Measurements from ENCODE around the gene ASPG. TPM values are rescaled to one million over a fixed set of nuclear protein-coding genes. Genes with fewer than 3 reads are reported as not detected.
A peak's percentile ranks its signal among the peaks of the same experiment; 100 is the strongest.

The ASPG gene
- total and polyA plus RNA-seq, 4 donors: 0.13 to 2.2 (median 0.92) TPM

GRCh38 chr14:104105071-104105821 is 19.7 kb downstream of the ASPG start:
- ATAC-seq (ENCODE audit: low FRiP score) (no peak), DNase-seq (peak; percentile 43 to 59)
- Histone ChIP-seq H3K36me3 (ENCODE audit: control insufficient read depth in 1 of 2, insufficient read depth in 2 of 2, low read length in 1 of 2) (no peaks in the 10 kb centered on the region), H3K4me1 (ENCODE audit: control insufficient read depth in 1 of 2, insufficient read depth in 2 of 2, low read length in 2 of 2) (no peaks in the 10 kb centered on the region), H3K9me3 (ENCODE audit: control insufficient read depth, low read length) (no peaks in the 10 kb centered on the region), H3K4me3 (ENCODE audit: low read length in 2 of 2) (no peak overlapping the region), H3K27me3 (ENCODE audit: control insufficient read depth in 1 of 2, insufficient read depth in 2 of 2, low read length in 1 of 2) (no peaks in the 10 kb centered on the region), H3K27ac (ENCODE audit: low read depth in 1 of 2, low read length in 2 of 2) (no peak overlapping the region)
- 89 to 90% methylated on average over 26 to 27 of the region's 27 CpGs for WGBS, 2 donors
- intact Hi-C loops (cut with DNase I): no loop called here

GRCh38 chr14:104105822-104106470 is 20.4 kb downstream of the ASPG start:
- H3K27me3 ChIP-seq (ENCODE audit: control insufficient read depth in 1 of 2, insufficient read depth in 2 of 2, low read length in 1 of 2): no peaks in the 10 kb centered on the region
- H3K4me1 ChIP-seq (ENCODE audit: control insufficient read depth in 1 of 2, insufficient read depth in 2 of 2, low read length in 2 of 2): no peaks in the 10 kb centered on the region
- no peaks in the 10 kb centered on the region for H3K36me3 ChIP-seq (ENCODE audit: control insufficient read depth in 1 of 2, insufficient read depth in 2 of 2, low read length in 1 of 2)
- H3K27ac ChIP-seq (ENCODE audit: low read depth in 1 of 2, low read length in 2 of 2): no peak overlapping the region
- intact Hi-C loops (cut with DNase I): no loop called here
- DNase-seq: peak in 1 of 2 donors; percentile 42
- no peak overlapping the region for H3K4me3 ChIP-seq (ENCODE audit: low read length in 2 of 2)
- H3K9me3 ChIP-seq (ENCODE audit: control insufficient read depth, low read length): no peaks in the 10 kb centered on the region
- ATAC-seq (ENCODE audit: low FRiP score): no peak
- WGBS, 2 donors: 84 to 89% methylated on average over 17 to 18 of the region's 18 CpGs

DNA sequence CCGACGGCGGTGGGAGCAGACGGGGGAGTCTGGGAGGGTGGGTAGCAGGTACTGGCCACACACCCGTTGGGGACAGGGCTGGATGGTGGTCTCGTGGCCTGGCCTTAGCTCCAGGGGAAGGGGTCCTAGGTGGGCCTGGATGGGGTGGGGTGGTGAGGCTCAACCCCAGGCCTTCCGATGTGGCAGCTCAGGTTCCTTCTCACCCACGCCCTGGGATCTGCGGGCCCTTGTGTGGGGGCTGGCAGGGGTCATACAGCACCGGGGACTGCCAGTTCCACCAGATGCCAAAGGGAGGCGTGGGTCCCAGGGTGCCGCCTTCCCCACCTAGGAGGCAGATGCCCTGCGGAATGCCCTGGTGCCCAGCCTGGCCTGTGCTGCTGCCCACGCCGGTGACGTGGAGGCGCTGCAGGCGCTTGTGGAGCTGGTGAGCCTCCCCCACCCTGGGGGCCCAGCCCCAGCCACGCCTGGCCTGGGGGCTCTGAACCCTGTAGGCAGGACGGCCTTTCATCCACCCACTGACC is 21.0 kb downstream of the ASPG start:
- WGBS, 2 donors: 93 to 96% methylated on average over 19 to 20 of the region's 20 CpGs
- DNase-seq: peak; percentile 39 to 70
- H3K27me3 ChIP-seq (ENCODE audit: control insufficient read depth in 1 of 2, insufficient read depth in 2 of 2, low read length in 1 of 2): no peaks in the 10 kb centered on the region
- intact Hi-C loops (cut with DNase I): no loop called here
- H3K4me3 ChIP-seq (ENCODE audit: low read length in 2 of 2): no peak overlapping the region
- no peaks in the 10 kb centered on the region for H3K36me3 ChIP-seq (ENCODE audit: control insufficient read depth in 1 of 2, insufficient read depth in 2 of 2, low read length in 1 of 2)
- no peak for ATAC-seq (ENCODE audit: low FRiP score)
- no peaks in the 10 kb centered on the region for H3K9me3 ChIP-seq (ENCODE audit: control insufficient read depth, low read length)
- H3K4me1 ChIP-seq (ENCODE audit: control insufficient read depth in 1 of 2, insufficient read depth in 2 of 2, low read length in 2 of 2): no peaks in the 10 kb centered on the region
- H3K27ac ChIP-seq (ENCODE audit: low read depth in 1 of 2, low read length in 2 of 2): no peak overlapping the region

DNA sequence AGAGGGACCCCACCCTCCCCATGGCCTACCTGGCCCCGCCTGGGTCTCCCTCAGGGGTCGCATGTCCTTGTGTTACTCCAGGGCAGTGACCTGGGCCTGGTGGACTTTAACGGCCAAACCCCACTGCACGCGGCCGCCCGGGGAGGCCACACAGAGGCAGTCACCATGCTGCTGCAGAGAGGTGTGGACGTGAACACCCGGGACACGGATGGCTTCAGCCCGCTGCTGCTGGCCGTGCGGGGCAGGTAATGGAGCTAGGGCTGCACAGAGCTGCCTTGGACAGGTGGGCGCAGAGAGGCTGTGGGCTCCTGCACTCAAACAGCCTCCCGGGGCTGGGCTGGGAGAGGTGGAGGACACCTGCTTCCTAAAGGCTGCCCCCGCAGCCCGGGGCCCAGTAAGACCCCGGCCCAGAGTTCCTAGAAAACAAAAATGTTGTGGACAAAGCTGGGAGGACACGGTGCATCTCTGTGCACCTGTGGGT is 21.6 kb downstream of the ASPG start:
- Histone ChIP-seq H3K4me1 (ENCODE audit: control insufficient read depth in 1 of 2, insufficient read depth in 2 of 2, low read length in 2 of 2) (no peaks in the 10 kb centered on the region), H3K27ac (ENCODE audit: low read depth in 1 of 2, low read length in 2 of 2) (no peak overlapping the region), H3K4me3 (ENCODE audit: low read length in 2 of 2) (no peak overlapping the region), H3K9me3 (ENCODE audit: control insufficient read depth, low read length) (no peaks in the 10 kb centered on the region), H3K27me3 (ENCODE audit: control insufficient read depth in 1 of 2, insufficient read depth in 2 of 2, low read length in 1 of 2) (no peaks in the 10 kb centered on the region), H3K36me3 (ENCODE audit: control insufficient read depth in 1 of 2, insufficient read depth in 2 of 2, low read length in 1 of 2) (no peaks in the 10 kb centered on the region)
- DNase-seq (peak in 1 of 2 donors; percentile 64), ATAC-seq (ENCODE audit: low FRiP score) (no peak)
- WGBS, 2 donors: 87 to 91% methylated on average over 19 of the region's 19 CpGs
- intact Hi-C loops (cut with DNase I): no loop called here

GRCh38 chr14:104107611-104108569 is 22.4 kb downstream of the ASPG start:
- no peaks in the 10 kb centered on the region for H3K9me3 ChIP-seq (ENCODE audit: control insufficient read depth, low read length)
- peak; percentile 37 to 72 for DNase-seq

DNA sequence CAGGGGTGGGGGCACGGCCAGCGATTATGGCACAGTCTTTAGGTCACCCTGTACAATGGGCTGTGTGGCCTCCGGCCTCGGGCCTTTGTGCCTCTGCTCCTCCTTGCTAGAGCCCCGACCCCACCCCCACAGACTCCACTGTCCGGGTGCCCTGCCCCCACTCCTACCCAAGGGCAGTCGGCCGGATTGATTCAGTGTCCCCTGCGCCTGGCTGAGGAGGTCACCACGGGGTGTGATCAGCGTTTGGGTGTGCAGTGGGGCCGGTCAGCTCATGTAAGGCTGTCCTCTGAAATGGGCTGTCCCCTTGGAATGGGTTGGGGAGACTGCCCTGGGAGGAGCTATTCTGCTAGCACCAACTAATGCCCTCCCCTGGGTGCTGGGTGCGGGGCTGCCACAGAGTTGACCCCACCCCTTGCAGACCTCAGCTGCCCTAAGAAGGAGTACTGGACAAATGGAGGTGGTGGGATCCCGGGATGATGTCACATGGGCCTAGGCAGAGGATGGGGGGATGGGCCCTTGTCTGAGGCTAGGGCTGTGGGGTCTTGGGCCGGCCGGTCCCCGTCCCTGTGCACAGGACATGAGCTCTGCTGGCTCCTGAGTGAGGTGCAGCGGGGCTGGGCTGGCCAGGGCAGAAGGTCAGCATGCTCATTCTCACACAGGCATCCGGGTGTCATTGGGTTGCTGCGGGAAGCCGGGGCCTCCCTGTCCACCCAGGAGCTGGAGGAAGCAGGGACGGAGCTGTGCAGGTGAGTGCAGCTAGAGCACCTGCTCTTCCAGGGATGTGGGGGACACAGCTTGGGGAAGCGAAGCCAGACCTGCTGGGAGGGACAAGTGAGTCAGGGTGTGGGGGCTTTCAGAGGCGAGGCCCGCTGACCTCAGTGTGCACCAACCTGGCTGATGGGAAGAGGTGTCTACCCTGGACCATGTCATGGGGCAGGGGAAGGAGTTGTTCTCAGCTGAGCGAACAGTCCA is 23.4 kb downstream of the ASPG start:
- Histone ChIP-seq H3K27ac (ENCODE audit: low read depth in 1 of 2, low read length in 2 of 2) (no peak overlapping the region), H3K36me3 (ENCODE audit: control insufficient read depth in 1 of 2, insufficient read depth in 2 of 2, low read length in 1 of 2) (no peaks in the 10 kb centered on the region), H3K27me3 (ENCODE audit: control insufficient read depth in 1 of 2, insufficient read depth in 2 of 2, low read length in 1 of 2) (no peaks in the 10 kb centered on the region), H3K4me1 (ENCODE audit: control insufficient read depth in 1 of 2, insufficient read depth in 2 of 2, low read length in 2 of 2) (no peaks in the 10 kb centered on the region), H3K4me3 (ENCODE audit: low read length in 2 of 2) (no peak overlapping the region), H3K9me3 (ENCODE audit: control insufficient read depth, low read length) (no peaks in the 10 kb centered on the region)
- ATAC-seq (ENCODE audit: low FRiP score) (no peak), DNase-seq (peak in 1 of 2 donors; percentile 71)
- intact Hi-C loops (cut with DNase I): no loop called here
- WGBS, 2 donors: 64 to 66% methylated on average over 26 of the region's 26 CpGs

More at GRCh38 chr14:104107611-104108569, 22.4 kb downstream of the ASPG start:
- WGBS, 2 donors: 79 to 82% methylated on average over 31 to 32 of the region's 32 CpGs
- H3K27ac ChIP-seq (ENCODE audit: low read depth in 1 of 2, low read length in 2 of 2): no peak overlapping the region
- no peak for ATAC-seq (ENCODE audit: low FRiP score)
- H3K27me3 ChIP-seq (ENCODE audit: control insufficient read depth in 1 of 2, insufficient read depth in 2 of 2, low read length in 1 of 2): no peaks in the 10 kb centered on the region
- no peaks in the 10 kb centered on the region for H3K4me1 ChIP-seq (ENCODE audit: control insufficient read depth in 1 of 2, insufficient read depth in 2 of 2, low read length in 2 of 2)
- no peak overlapping the region for H3K4me3 ChIP-seq (ENCODE audit: low read length in 2 of 2)
- intact Hi-C loops (cut with DNase I): no loop called here
- no peaks in the 10 kb centered on the region for H3K36me3 ChIP-seq (ENCODE audit: control insufficient read depth in 1 of 2, insufficient read depth in 2 of 2, low read length in 1 of 2)

DNA sequence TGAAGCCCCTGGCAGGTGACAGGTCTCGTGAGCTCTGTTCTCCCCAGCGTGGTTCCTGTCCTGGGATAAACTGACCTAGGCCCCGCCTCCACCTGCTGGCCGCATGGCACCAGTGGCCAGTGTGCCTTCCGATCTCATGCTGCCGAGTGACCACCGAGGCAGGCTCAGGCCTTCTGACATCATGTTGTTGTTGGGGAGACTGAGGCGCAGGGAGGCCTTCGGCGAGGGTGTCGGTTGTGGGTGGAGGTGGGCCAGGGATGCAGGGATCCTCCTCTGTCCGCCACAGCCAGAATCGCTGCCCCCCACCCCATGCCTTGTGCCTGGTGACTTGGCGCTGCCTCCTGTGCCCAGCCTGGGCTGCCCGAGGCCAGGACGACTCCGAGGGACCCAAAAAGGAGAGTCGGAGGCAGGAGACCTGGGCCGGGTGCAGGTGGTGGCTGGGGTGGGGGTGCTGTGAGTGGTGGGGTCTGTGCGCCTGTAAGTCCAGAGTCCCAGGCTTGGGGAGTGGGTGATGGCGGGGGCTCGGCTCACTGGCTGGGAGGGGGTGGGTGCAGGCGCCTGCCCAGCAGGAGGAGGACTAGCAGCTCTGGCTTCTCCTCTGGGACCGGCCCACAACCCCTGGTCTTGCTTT is 24.3 kb downstream of the ASPG start:
- no peaks in the 10 kb centered on the region for H3K4me1 ChIP-seq (ENCODE audit: control insufficient read depth in 1 of 2, insufficient read depth in 2 of 2, low read length in 2 of 2)
- no peaks in the 10 kb centered on the region for H3K27me3 ChIP-seq (ENCODE audit: control insufficient read depth in 1 of 2, insufficient read depth in 2 of 2, low read length in 1 of 2)
- intact Hi-C loops (cut with DNase I): no loop called here
- no peak overlapping the region for H3K27ac ChIP-seq (ENCODE audit: low read depth in 1 of 2, low read length in 2 of 2)
- H3K9me3 ChIP-seq (ENCODE audit: control insufficient read depth, low read length): no peaks in the 10 kb centered on the region
- no peak overlapping the region for H3K4me3 ChIP-seq (ENCODE audit: low read length in 2 of 2)
- peak; percentile 25 to 66 for DNase-seq
- no peaks in the 10 kb centered on the region for H3K36me3 ChIP-seq (ENCODE audit: control insufficient read depth in 1 of 2, insufficient read depth in 2 of 2, low read length in 1 of 2)
- WGBS, 2 donors: 89 to 90% methylated on average over 21 to 24 of the region's 24 CpGs
- ATAC-seq (ENCODE audit: low FRiP score): no peak

Data from aorta (tissue), 5 donors.